22Rv1 (cell line): ENCODE measurements around the gene AFDN.

ENCODE experiments used
- CTCF ChIP-seq: fragments of 450-650 bp; IDR thresholded peaks from 2 replicates; pipeline ENCODE4 v1.5.1; 2017; ENCODE audit warnings: mild to moderate bottlenecking
- ZFX ChIP-seq: fragments of 450-650 bp; IDR thresholded peaks from 2 replicates; pipeline ENCODE4 v1.6.1; 2017; ENCODE audit warnings: antibody characterized with exemption, borderline replicate concordance

GRCh38 chr6:167779993-167780655 is 46.6 kb upstream of the AFDN start:
- TF ChIP-seq CTCF = no peak
- TF ChIP-seq ZFX = no peak
